ENCODE data around the gene TENT4A.

DNA sequence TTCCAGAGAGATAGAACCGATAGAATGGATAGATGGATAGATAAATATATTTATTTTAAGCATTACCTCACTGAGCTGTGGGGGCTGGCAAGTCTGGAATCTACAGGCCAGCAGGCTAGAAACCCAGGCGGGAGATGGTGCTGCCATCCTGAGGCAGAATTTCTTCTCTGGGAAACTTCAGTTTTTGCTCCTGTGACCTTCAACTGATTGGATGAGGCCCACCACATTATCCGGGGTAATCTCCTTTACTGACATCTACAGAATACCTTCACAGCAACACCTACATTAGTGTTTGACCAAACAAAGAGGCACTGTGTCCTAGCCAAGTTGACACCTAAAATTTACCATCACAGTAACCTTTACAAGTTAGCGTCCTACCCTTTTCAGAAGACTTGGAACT lies 29.2 kb upstream of the TENT4A start:
- TF ChIP-seq TAF1 (IDR thresholded peaks at IDR 0.05; ENCODE audit: low read depth, low read length) = no peak
- no peak for TF ChIP-seq POLR2A (IDR thresholded peaks at IDR 0.05; ENCODE audit: low read depth, low read length)
- TF ChIP-seq POLR2AphosphoS5 (IDR thresholded peaks at IDR 0.05; ENCODE audit: low read depth, low read length) = no peak
- no peak for TF ChIP-seq PAX5 (IDR thresholded peaks at IDR 0.05; ENCODE audit: insufficient read depth, low read length, severe bottlenecking)
- no peak for TF ChIP-seq SPI1 (IDR thresholded peaks at IDR 0.05; ENCODE audit: low read depth, low read length)
- no peak for TF ChIP-seq POU2F2 (IDR thresholded peaks at IDR 0.05; ENCODE audit: low read depth, low read length)

Data from GM12891 (cell line).